Body of pancreas (tissue), 4 donors: ENCODE results near the gene CAMTA1. TPM values are rescaled to one million over a fixed set of nuclear protein-coding genes. Genes with fewer than 3 reads are reported as not detected.

Source experiments
- ATAC-seq: fragments of 150-250 bp; one replicate; pipeline ENCODE4 v1.9.1; 2016
- DNase-seq, 4 donors: peaks; one replicate each; pipeline ENCODE4 v3.0.0-alpha.2; 2019
- H3K27ac ChIP-seq, 4 donors: fragments of 200-600 bp; sonication (generic); 1 replicate in 3 of 4; 2 replicates in 1 of 4; pipeline versions ENCODE4 v1.5.1 to v1.6.1; 2016 to 2019; ENCODE audit warnings: mild to moderate bottlenecking in 1 of 4, mixed read lengths in 1 of 4, moderate library complexity in 1 of 4
- H3K27me3 ChIP-seq, 2 donors: fragments of 200-600 bp; sonication (generic); one replicate each; pipeline ENCODE4 v1.6.0; 2016; ENCODE audit warnings: mild to moderate bottlenecking in 1 of 2
- H3K36me3 ChIP-seq, 2 donors: fragments of 200-600 bp; sonication (generic); replicated peaks in 1 of 2; 2 replicates each; pipeline ENCODE4 v1.5.1; 2016; ENCODE audit warnings: low read depth in 2 of 2; ENCODE audit not compliant: insufficient read depth in 1 of 2
- H3K4me1 ChIP-seq: fragments of 200-600 bp; sonication (generic); one replicate; pipeline ENCODE4 v1.6.0; 2016
- H3K4me3 ChIP-seq, 2 donors: fragments of 200-600 bp; sonication (generic); 1 replicate in 1 of 2; 2 replicates in 1 of 2; pipeline ENCODE4 v1.5.1; 2016 to 2019
- H3K9me3 ChIP-seq, 3 donors: fragments of 200-600 bp; sonication (generic); 1 replicate in 2 of 3; 2 replicates in 1 of 3; pipeline ENCODE4 v1.5.1; 2016
- CTCF ChIP-seq, 7 experiments: fragments of 450-650 bp in 4 of 7; fragments of 200-600 bp in 3 of 7; sonication (generic) in 3 of 7; IDR thresholded peaks; one replicate each; pipeline ENCODE4 v1.5.1; 2016 to 2019; ENCODE audit warnings: antibody characterized with exemption in 7 of 7
- POLR2A ChIP-seq, 3 donors: fragments of 450-650 bp; IDR thresholded peaks; one replicate each; pipeline ENCODE4 v1.6.1; 2016; ENCODE audit warnings: antibody characterized with exemption in 3 of 3, mild to moderate bottlenecking in 2 of 3
- WGBS, 2 donors: methylation state at CpG; one replicate each; pipeline ENCODE4 v1.1.5; 2017; 5-methylcytosine and 5-hydroxymethylcytosine counted together
- intact Hi-C: fragments of 100-400 bp; cut with DNase I; formaldehyde crosslinking; loops from one replicate; pipeline ENCODE4 v1.15.1; 2023
- total RNA-seq, 2 donors: library from RNA; depleted of rRNA; stranded (reverse); fragments of >200 nt; gene quantifications; one replicate each; pipeline ENCODE4 v1.1.0, GENCODE V29; 2016

Gene CAMTA1
- total RNA-seq, 2 donors from 2014 or later = 36.3 to 59.7 TPM

- Histone ChIP-seq H3K27me3 (no peaks in the 10 kb centered on the region), H3K9me3 (no peaks in the 10 kb centered on the region), H3K27ac (no peak overlapping the region), H3K4me1 (peaks cover 6% of the 10 kb centered on the region), H3K4me3 (no peak overlapping the region), H3K36me3 (no peaks in the 10 kb centered on the region)
- ATAC-seq (no peak), DNase-seq (no peak)
- intact Hi-C loops = loop anchor here (10.0 kb wide), 1 partner anchor 86 kb away; no protein-coding TSS in a partner anchor
- TF ChIP-seq POLR2A (IDR thresholded peaks at IDR 0.05) = no peak
- no peak for TF ChIP-seq CTCF (IDR thresholded peaks at IDR 0.05)
- WGBS, 2 donors = 89 to 93% methylated on average over 12 of the region's 12 CpGs
These were observed 95.9 kb downstream of the CAMTA1 start for GRCh38 chr1:6880951-6881690.

DNA sequence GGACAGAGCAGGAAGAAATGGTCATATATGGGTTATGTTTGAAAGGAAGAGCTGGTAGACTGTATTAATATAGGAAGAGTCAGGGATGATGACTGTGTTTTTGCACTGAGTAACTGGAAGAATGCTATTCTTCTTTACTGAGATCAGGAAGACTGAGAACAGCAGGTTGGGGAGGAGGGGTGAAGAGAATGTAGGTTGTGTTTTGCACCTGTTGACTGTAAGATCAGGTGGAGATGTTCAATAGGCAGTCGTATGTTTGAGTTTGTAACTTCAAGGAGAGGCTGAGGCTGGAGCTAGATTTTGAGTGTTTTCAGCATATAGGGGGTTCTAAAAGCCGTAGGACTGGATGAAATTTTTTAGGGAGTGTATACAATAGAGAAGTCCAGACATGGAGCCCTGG is 97.2 kb downstream of the CAMTA1 start:
- no peak overlapping the region for H3K27ac ChIP-seq
- ATAC-seq = no peak
- H3K4me1 ChIP-seq = peaks cover 6% of the 10 kb centered on the region
- H3K36me3 ChIP-seq = no peaks in the 10 kb centered on the region
- TF ChIP-seq POLR2A (IDR thresholded peaks at IDR 0.05) = no peak
- TF ChIP-seq CTCF (IDR thresholded peaks at IDR 0.05) = no peak
- WGBS, 2 donors = 72 to 90% methylated on average over 2 of the region's 2 CpGs
- H3K27me3 ChIP-seq = no peaks in the 10 kb centered on the region
- no peaks in the 10 kb centered on the region for H3K9me3 ChIP-seq
- no peak overlapping the region for H3K4me3 ChIP-seq
- intact Hi-C loops = loop anchor here (10.0 kb wide), 1 partner anchor 88 kb away; no protein-coding TSS in a partner anchor
- DNase-seq = no peak

- Histone ChIP-seq H3K27ac (no peak overlapping the region), H3K4me3 (no peak overlapping the region), H3K9me3 (no peaks in the 10 kb centered on the region), H3K27me3 (no peaks in the 10 kb centered on the region), H3K4me1 (peaks cover 9% of the 10 kb centered on the region), H3K36me3 (no peaks in the 10 kb centered on the region)
- ATAC-seq (no peak), DNase-seq (no peak)
- intact Hi-C loops = loop anchor here (10.0 kb wide), 1 partner anchor 90 kb away; no protein-coding TSS in a partner anchor
- 58 to 61% methylated on average over 3 of the region's 3 CpGs for WGBS, 2 donors
- TF ChIP-seq CTCF (IDR thresholded peaks at IDR 0.05) (no peak), POLR2A (IDR thresholded peaks at IDR 0.05) (no peak)
These were observed 99.4 kb downstream of the CAMTA1 start for GRCh38 chr1:6884652-6885153.

DNA sequence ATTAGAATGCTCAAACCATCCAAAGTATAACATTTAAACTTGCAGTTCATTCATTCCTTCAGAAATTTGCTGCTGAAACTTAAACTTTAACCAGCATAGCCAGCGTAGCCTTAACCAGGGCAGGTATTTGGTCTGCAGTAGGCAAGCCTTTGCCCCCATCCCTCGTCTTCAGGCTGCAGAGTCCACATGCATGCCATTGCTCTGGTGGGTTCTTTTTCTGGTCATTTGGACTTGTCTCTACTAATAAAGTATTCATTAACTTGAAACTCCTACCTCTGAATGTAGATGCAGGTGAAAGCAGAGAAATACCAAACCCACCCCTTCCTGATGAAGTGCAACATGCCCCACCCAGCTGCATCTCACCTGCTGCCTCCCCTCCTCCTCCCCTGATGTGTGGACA is 100.2 kb downstream of the CAMTA1 start:
- intact Hi-C loops = loop anchor here (10.0 kb wide), 1 partner anchor 91 kb away; no protein-coding TSS in a partner anchor
- Histone ChIP-seq H3K4me3 (no peak overlapping the region), H3K27ac (no peak overlapping the region), H3K9me3 (no peaks in the 10 kb centered on the region), H3K36me3 (no peaks in the 10 kb centered on the region), H3K4me1 (peaks cover 13% of the 10 kb centered on the region), H3K27me3 (no peaks in the 10 kb centered on the region)
- 92 to 95% methylated on average over 2 of the region's 2 CpGs for WGBS, 2 donors
- DNase-seq = no peak
- TF ChIP-seq CTCF (IDR thresholded peaks at IDR 0.05) = no peak
- no peak for TF ChIP-seq POLR2A (IDR thresholded peaks at IDR 0.05)
- no peak for ATAC-seq
